Fibroblast of villous mesenchyme (primary cell): ENCODE results near the gene CAPN3. TPM values are rescaled to one million over a fixed set of nuclear protein-coding genes. Genes with fewer than 3 reads are reported as not detected.

Experiments used
- DNase-seq: peaks from one replicate; pipeline ENCODE4 v3.0.0-alpha.2; 2010; ENCODE audit warnings: low read depth
- H3K4me3 ChIP-seq: 2 replicates; pipeline ENCODE4 v1.5.1; 2011; ENCODE audit warnings: low read depth, mild to moderate bottlenecking, low read length
- total RNA-seq: library from RNA; depleted of rRNA; stranded (reverse); fragments of >200 nt; gene quantifications from 2 replicates; pipeline ENCODE4 v1.2.3, GENCODE V29; 2012
- TF ChIP-seq, protein P1 (sequence below): IDR thresholded peaks from 2 replicates; pipeline ENCODE4 v1.5.1; 2012; ENCODE audit warnings: low read depth, mild to moderate bottlenecking, low read length; ENCODE audit not compliant: insufficient read depth

The CAPN3 gene
- total RNA-seq, 1 donor, result 2.6 TPM

DNA sequence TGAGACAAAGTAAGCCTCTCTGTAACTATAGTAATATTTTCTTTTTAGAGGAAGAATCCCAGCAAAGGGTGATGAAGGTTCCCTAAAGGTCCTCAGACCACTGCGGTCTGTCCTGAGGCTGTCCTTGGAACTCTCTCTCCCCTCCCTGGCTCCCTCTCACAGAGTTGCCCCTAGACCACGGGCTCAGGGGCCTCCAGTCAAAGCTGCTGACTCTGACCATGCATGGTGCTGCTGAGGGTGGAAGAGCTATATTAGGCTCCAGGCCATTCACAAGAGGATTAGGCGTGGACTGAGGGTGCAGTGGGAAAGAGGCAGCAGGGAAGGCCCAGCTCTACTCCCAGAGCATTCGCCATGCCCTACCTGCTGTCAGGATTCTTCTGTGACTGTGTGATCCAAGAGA, 14.6 kb downstream of the CAPN3 start:
- H3K4me3 ChIP-seq, result no peak overlapping the region
- DNase-seq, result no peak
- TF ChIP-seq, protein P1, sequence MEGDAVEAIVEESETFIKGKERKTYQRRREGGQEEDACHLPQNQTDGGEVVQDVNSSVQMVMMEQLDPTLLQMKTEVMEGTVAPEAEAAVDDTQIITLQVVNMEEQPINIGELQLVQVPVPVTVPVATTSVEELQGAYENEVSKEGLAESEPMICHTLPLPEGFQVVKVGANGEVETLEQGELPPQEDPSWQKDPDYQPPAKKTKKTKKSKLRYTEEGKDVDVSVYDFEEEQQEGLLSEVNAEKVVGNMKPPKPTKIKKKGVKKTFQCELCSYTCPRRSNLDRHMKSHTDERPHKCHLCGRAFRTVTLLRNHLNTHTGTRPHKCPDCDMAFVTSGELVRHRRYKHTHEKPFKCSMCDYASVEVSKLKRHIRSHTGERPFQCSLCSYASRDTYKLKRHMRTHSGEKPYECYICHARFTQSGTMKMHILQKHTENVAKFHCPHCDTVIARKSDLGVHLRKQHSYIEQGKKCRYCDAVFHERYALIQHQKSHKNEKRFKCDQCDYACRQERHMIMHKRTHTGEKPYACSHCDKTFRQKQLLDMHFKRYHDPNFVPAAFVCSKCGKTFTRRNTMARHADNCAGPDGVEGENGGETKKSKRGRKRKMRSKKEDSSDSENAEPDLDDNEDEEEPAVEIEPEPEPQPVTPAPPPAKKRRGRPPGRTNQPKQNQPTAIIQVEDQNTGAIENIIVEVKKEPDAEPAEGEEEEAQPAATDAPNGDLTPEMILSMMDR, result no peak

DNA sequence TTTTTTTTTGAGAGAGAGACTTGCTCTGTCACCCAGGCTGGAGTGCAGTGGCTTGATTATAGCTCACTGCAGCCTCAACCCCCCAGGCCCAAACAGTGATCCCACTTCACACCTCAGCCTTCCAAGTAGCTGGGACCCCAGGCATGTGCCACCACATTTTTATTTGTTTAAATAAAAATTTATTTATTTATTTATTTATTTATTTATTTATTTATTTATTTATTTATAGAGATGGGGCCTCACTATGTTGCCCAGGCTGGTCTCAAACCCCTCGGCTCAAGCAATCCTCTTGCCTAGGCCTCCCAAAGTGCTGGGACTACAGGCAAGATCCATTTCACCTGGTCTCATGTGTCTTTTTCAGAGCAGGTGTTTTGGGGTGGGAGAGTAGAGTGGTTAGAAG, 15.5 kb downstream of the CAPN3 start:
- no peak for DNase-seq
- H3K4me3 ChIP-seq, result no peak overlapping the region
- TF ChIP-seq, protein P1, result no peak

DNA sequence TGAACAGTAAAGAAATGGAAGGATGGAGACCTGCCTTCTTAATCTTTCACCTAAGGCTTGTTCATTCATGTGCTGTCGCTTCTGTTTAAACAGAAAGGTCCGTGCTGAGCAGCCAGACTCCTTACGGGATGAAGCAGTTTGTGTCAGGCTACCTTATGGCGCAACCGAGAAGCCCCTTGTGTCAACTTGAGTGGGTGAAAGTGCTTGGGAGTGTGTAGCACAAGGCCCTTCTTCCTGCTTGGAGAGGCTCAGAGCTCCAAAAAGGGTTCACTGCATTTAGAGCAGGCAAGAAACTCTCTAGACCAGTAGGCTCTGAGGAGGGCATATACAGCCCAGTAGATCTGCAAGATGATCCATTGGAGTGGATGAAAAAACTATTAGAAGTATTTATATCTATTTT, 16.0 kb downstream of the CAPN3 start:
- H3K4me3 ChIP-seq, result no peak overlapping the region
- no peak for DNase-seq
- TF ChIP-seq, protein P1, result no peak

DNA sequence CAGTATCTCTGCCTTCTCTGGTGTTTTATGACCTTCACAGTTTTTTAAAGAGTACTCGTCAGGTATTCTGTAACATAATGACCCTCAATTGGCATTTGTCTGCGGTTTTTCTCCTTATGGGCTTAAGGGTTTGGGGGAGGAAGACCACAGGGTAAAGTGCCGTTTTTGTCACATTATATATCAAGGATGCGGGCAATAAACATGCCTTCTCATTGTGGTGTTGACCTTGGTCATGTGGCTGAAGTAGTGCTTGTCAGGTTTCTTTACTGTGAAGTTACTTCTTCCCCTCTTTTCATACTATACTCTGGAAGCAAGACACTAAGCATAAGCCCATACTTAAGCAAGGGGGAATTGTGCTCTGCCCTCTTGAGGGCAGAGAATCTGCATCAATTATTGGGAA, 16.6 kb downstream of the CAPN3 start:
- H3K4me3 ChIP-seq, result no peak overlapping the region
- no peak for DNase-seq
- TF ChIP-seq, protein P1, result no peak

DNA sequence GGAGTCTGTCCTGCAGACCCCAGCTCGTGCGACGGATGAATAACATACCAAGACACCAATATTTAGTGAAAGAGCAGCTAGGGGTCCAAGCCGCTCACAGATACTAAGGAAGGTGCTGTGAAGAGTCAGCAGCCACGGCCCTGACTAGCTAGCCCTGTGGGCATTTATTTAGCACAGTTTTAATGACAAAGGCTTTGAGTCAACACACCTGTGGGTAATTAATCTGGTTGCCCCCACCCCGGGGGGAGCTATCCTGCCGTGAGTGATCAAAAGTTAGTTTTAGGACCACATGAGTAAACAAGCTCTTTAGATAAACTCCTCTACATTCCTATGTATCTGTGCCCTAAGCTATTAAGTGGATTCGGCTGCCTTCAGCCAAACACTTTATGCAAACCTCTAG, 18.7 kb downstream of the CAPN3 start:
- no peak overlapping the region for H3K4me3 ChIP-seq
- no peak for DNase-seq
- TF ChIP-seq, protein P1, result no peak

DNA sequence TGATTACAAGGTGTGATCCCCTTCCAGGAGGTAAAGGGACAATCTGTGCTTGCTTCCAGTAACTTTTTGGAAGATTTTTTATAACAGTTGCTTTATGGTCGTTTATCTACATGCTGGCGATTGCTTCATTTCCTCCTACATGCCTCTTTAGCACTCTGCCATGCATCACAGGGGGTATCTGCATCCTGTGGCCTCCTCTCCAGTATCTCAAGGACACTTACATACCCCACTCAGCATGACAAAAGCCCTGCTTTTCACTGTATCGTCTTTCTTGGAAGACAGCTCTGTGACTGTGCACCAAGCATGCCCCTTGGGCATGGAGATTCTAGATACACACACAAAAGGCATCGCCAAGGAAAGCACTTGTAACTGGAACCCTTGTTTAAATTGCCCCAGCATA, 25.3 kb downstream of the CAPN3 start:
- TF ChIP-seq, protein P1, result no peak
- no peak overlapping the region for H3K4me3 ChIP-seq
- DNase-seq, result no peak

DNA sequence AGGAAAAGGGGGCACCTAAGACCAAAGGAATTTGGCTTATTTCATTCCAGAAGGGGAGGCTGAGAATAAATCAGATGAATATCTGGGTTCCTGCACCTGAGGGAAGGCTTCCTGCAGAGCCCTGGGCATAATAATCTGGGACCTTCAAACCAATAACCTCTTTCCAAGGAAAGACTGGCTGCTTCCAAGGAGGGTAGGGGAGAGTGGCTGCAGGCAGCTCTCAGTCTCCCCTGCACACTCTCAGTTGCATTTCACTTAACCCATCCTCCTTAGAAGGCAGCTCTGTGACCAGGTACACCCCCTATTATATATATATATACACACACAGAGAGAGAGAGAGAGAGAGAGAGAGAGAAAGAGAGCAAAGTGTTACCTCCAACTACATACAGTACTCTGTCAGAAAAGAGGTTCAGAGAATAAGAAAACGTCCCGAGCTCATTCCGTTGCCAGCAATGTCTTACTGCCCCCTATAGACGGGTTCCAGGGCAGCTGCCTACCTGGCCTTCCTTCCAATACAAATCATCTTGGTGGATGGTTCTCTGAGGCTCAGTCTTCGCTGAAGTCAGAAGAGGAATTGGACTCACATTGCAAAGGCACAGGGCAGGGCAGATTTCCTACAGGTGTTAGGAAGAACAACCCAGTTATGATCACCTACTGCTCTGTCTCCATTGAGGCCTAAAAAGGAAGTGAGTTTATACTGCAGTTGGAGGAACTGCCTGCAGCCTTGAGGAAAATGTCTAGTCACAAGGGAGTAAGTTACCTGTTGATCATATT, 26.1 kb downstream of the CAPN3 start:
- H3K4me3 ChIP-seq, result no peak overlapping the region
- TF ChIP-seq, protein P1, result peak; percentile 85
- peak; percentile 54 for DNase-seq
